ENCODE data around the gene FBXO38. TPM values are rescaled to one million over a fixed set of nuclear protein-coding genes. Genes with fewer than 3 reads are reported as not detected.
"Not testable (repeated sequence)": the region's sequence is repeated elsewhere in the genome, so short reads cannot be mapped to it uniquely, and the experiment has no call there.

FBXO38 gene
- total RNA-seq, 1 experiment from 2014 or later = 48.6 TPM

DNA sequence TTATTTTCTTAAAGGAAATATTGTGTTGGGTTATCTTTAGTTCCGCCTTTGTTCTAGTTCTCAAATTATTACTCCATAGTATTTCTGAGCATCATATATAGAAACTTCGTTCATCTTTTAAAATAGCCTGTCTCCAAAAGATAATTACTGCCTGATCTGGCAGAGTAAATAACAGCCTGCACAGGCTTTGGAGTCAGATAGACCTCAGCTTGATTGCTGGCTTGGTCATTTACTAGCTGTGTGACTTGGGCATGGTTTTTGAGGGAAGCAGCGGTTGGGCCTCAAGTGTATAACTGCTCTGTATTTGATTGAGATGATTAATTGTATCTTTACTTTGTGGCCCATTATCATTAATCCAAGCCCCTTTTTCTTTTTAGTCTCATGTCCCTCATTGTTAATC lies 50.1 kb downstream of the FBXO38 start:
- DNase-seq (ENCODE audit: low spot score) = no peak

DNA sequence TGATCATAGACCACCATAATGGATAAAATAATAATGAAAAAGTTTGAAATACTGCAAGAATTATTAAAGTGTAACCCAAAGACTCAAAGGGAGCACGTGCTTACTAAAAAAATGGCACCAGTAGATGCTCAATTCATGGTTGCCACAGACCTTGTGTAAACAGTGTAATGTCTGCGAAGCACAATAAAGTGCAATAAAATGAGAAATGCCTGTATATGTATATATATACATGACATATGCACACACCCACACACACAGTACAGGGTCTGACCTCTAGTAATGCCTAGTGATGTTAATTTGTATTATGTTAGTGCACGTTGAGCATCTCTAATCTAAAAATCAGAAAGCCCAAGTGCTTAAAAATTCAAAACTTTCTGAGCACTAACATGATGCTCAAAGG lies 52.3 kb downstream of the FBXO38 start:
- DNase-seq (ENCODE audit: low spot score) = no peak

DNA sequence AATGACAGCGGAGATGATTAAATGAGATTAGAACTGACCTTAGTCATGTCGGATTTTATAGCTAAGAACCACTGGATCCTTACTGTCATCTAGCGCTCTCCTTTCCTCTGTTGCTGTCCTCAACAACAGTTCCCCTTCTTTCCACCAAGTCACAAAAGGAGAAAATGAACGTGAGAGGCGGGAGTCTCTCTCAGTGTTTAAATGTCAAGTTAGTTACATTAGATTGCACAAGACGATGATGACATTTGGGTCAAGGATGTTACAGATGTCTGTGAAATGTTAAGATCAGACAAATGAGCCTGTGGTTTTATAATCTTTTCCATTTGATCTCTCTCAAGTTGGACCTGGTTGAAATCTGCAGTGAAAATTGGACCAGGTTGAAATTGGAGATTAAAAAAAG lies 53.5 kb downstream of the FBXO38 start:
- no peak for DNase-seq (ENCODE audit: low spot score)

DNA sequence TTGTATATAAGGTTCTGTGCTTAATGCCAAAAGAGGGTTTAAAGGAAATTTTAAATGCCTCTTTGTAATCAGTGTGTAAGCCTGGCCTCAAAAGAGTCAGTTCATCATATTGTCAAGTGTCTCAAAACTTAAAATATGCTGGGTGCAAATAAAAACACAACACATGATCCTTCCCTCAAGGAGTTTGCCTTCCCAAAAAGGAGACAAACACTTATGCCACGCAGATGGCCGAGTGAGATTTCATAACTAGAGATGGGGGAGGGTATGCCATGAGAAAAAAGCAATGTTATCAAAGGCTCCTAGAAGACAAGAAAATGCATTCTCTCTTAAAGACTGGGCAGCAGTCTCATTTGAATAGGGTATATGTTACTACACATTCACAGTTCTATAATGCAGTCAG lies 55.2 kb downstream of the FBXO38 start:
- no peak for DNase-seq (ENCODE audit: low spot score)

DNA sequence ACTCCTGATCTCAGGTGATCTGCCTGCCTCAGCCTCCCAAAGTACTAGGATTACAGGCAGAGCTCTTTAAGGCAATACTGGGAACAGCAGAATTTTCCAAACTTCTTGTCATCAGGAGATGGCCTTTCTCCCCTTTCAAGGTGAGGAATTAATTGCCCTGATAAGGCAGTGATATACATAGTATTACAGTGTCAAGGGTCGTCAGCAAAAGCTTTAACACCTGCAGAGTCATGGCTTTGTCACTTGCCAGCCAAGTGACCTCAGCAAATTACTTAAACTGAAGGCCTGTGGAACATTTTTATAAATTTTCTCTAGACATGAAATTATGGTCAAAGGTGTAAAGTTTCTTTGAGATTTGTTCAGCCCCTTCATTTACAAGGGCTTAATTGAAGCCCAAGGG lies 59.5 kb downstream of the FBXO38 start:
- no peak for DNase-seq (ENCODE audit: low spot score)

DNA sequence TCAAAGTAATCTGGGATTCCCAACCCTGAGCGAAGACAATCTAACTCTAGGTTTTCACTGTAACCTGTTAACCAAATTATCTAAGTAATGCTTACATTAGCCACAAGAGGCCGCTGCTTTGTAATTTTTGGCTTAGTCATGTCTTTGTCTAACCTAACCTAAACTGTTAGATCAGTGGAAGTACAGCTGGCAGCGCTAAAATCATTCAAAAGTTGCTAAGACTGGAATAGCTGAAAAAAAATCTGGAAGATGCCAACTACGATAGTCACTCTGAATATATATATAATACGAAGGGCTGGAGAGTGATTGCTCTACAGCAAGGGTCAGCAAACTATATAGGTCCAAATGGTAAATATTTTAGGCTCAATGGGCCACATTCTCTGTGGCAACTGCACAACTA lies 60.2 kb downstream of the FBXO38 start:
- peak; percentile 76 for DNase-seq (ENCODE audit: low spot score)

DNA sequence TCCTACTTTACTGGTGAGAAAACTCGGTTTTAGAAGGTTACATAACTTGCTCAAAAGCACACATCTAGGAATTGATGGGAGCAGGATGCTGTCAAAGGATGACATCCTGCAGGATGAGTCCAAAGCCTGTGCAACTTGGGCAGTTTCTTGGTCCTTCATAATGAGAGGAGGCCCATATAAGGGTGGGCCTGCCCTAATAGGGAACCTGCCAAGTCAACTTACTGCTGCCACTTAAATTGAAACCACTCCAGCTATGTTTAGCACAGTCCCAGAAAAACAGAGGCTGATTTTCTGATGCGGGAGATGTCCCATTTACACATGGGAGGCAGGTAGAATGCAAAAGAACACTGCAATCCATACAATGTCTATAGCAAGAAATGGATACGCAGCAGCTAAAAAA lies 61.8 kb downstream of the FBXO38 start:
- no peak for DNase-seq (ENCODE audit: low spot score)

DNA sequence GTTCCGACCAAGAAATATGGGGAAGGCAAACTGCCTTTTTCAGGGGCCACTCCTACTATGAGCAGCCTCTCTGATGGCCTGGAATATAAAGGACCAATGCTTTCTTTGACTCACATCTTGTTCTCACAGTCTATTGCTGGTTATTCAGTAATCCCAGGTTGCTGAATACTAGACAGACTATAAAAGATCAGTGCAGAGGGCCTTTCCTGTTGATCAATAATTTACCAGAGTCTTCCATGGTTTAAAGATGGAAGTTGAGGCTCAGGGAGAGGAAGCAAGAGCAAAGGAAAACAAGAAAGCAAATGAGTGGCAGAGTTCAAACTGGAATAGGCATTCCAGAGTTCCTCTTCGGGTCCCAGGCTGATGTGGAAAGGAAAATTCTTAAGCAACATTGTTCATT lies 62.9 kb downstream of the FBXO38 start:
- DNase-seq (ENCODE audit: low spot score) = no peak

DNA sequence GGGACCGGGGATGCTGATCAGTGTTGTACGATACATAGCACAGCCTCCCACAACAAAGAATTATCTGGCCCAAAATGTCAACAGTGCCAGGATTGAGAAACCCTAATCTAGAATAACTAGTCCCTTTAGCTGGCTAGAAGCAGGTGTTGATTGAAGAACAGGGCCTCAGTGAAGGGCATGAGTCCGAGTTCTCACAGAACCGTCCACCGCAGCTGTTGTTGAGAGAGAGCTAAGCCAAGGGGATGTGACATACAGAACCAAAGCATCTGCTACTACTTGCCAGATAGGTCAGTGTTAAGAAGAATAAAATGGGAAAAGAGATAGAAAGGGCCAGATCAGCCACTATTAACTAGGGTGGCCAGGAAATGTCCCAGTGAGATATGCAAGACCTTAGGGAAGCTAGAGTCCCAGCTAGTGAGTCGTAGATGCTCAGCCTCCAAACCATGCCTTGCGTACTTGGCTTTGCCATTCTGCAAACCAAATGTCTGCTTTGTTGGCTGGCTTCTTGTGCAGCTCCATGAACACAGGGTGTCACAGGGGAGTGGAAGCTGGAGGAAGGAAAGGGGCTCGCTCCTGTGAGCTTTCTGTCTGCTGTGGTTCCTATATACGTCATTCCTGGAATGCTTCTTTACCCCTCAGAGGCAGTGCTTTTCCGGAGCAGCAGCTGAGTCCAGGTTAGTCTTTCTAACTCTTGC lies 68.9 kb downstream of the FBXO38 start:
- no peak for DNase-seq (ENCODE audit: low spot score)

DNA sequence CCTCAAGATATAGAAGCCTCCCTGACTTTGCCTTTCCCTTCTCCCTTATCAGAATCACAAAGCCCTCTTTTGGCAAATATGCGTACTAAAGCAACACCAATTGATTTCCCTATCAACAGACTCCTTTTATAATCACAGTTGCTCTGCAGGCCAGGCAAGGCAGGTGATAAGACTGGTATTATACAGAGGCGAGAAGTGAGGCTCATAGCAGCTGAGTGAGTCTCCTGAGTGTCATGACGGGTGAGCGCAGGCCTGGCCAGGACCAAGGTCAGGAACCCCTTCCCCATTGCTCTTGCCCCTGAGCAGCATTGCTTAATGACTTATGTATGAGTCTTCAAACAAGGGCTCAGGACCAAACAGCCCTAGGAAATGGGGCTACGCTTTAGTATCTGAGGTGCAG lies 70.8 kb downstream of the FBXO38 start:
- DNase-seq (ENCODE audit: low spot score) = no peak

DNA sequence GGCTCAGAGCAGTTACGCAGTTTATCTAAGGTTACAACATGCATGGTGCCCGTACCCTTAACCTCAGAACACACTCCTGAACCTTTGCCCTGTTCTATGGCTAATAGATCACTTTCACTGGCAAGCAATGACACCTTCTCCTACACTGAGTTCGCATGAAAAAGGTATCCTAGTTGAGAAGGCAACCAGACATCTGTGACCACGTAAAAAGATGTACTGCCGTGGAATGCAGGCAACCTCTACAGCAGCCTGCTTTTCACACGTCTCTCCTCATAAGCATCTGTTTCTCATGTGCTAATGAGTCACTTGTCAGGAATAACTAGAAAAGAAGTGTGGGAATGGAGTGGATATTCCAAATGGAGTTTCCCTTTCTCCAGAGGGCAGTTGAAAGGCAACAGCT lies 71.4 kb downstream of the FBXO38 start:
- DNase-seq (ENCODE audit: low spot score) = peak; percentile 72

DNA sequence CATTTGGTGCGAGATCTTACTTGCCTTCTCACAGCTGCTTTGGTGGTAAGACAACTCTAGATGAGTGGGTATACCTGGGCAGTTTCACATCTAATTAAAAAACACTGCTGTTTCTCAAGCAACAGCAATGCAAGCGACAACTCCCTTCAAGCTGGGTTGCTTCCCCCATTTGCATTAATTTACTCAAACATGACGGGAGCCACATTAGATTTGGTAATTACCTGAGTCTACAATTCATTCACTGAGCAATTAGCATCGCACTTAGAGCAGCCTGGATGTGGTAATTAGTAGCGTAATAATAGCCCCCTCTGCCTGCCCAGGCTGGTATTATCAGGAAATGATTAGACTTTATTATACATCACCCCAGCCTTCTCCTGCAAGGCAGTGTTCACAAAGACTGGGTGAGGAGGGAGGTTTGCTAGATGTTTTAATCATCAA lies 73.4 kb downstream of the FBXO38 start:
- no peak for DNase-seq (ENCODE audit: low spot score)

DNA sequence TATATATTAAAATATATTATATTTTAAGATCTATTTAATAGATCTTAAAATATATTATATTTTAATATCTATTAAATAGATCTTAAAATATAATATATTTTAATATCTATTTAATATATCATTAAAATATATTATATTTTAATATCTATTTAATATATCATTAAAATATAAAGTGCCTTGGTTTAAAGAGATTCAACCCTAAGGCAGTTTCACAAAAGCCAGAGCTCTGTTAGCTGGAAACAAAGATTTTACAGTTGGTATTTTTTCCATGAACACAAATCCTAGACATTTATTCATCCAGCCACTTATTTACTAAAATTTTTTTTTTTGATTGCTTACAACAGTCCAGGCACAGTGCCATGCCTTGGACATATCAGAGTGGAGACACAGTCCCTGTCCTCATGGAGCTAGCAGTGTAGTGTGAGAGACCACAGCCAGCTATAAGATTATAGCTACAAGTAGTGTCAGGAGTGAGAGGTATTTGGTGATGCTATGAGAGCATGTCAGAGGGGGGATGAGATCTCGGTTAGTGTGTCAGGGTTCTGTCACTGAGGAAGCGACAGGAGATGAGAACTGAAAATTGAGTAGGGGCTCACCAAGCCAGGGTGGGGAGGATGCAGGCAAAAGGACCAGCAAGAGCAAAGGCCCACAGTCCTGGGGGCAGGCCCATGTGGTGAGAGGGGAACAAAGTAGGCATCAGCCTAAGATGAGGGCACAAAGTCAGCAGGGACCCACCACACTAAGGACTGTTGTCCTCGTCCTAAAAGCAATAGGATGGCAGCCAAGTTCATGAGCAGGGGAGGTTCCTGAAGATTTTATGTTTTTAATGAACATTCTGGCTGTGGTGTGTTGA lies 74.5 kb downstream of the FBXO38 start:
- no peak for DNase-seq (ENCODE audit: low spot score)

DNA sequence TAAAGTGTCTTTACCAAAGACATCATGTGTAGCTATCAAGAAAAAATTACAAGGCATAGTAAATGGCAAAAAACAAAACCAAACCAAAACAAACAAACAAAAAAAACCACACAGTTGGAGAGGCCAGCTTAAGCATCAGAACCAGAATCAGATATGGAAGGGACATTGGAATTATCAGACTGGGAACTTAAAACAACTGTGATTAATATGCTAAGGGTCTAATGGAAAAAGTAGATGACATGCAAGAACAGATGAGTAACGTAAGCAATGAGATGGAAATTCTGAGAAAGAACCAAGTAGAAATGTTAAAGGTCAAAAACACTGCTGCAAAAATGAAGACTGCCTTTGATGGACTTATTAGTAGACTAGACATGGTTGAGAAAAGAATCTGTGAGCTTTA lies 75.9 kb downstream of the FBXO38 start:
- DNase-seq (ENCODE audit: low spot score) = no peak

DNA sequence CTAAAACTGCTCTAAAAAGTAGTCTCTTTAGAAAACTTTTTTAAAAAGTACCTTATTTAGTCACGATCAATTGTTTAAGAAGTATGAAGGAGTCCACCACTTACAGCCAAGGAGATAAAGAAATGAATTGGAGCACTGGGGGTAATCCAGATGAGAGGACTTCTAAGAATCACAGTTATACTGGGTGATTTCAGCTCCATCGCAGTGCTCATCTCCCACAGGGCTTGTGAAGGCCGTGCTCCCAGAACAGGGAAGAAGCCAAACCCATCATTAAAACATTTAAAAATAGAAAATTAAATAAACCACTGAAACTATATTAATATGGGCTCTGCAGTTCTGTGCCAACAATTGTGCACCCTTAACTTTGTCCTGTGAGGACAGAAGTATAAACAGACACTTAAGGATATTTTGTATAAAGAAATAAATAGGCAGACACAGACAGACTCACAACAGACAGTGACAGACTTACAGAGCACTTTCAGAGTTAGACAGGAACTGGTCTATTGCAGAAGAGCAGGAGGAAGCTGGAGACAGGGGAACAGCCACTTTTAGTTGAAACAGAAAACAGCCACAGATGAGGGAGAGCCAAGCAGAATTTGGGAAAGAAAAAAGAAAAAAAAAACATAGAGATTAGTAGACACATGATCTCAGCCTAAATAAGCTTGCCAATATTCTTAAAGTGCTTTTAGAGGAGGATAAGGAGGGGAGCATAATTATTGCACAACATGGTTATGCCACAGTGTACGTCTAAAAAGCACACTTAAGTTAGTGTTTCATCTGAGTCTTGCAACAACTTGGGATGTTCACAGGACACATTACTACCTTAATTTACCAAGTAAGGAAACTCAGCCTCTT lies 81.8 kb downstream of the FBXO38 start:
- DNase-seq (ENCODE audit: low spot score) = no peak

DNA sequence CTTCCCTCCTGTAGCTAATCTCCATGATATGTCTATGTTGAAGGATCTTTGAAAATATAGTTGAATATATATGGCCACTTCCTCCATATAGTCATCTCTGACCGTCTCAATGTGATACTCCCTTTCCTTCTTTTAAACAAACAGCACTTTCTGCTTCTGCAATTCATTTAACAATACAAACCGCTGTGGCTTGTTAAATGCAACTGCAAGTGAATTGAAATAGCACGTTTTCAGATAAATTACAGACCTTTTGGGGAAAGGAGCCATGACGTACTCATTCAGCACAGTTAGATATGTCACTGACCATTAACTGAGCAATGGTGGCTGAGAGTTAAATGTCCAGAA lies 82.5 kb downstream of the FBXO38 start:
- no peak for DNase-seq (ENCODE audit: low spot score)

DNA sequence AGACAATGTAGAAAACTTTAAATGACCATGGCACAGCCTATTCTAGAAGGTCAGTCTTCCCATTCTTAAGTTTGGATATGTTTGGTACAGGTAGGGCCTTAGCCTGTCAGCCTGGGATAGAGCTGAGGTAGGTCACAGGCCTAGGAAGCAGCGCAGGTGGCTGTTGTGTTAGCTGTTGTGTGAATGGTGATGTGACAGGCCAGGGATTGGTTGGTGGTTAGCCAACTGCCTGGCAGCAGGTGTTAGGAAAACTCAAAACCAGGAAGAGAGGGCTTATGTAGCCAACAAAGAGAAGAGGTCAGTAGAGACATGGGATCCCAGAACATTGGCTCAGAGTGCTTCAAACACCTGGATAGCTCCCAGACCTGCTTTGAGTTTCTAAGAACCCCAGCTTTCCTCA lies 84.2 kb downstream of the FBXO38 start:
- DNase-seq (ENCODE audit: low spot score) = no peak

DNA sequence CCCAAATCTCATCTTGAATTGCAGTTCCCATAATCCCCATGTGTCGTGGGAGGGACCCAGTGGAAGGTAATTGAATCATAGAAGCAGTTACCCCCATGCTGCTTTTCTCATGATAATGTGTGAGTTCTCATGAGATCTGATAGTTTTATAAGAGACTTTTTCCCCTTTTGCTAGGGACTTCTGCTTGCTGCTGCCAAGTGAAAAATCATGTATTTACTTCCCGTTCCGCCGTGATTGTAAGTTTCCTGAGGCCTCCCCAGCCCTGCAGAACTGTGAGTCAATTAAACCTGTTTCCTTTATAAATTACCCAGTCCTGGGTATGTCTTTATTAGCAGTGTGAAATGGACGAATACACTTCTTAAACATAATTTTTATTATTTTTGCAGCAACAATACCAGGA lies 85.0 kb downstream of the FBXO38 start:
- not testable (repeated sequence) for DNase-seq (ENCODE audit: low spot score)

DNA sequence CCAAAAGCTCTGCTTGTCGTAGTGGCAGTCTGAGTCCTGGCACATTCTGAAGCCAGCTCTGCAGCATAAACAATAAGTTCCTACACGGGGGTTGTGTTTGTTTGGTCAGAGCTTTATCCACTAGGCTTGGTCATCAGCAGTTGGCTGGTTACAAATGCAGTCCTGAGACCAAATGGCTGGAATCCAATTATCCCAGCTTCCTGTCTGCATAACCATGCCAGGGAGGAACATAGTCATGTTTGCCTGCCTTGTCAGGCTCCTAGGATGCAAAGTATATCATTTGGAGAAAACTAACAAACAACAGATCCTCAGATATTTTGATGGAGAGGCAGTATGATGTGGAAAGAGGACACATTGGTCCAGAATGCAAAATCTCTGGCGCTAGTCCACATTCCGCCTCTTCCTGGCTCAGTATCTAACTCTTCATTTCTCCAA lies 85.8 kb downstream of the FBXO38 start:
- peak; percentile 86 for DNase-seq (ENCODE audit: low spot score)

DNA sequence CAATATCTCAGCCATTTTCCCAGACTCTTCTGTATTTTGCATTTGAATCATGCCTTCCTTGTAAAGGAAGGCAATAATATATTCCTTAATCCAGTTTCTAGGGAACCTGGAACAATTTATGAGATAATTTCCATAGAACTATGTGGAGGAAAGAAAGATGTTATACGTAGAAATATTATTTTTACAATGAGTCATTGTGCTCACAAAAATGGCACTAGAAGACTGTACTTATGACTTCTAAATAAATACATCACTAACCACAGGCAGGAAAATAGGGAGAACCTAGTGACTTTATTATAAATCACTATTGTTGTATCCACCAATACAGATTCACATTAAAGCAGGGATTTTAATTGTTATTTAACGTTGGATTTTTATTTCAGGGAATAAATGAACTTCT lies 87.6 kb downstream of the FBXO38 start:
- DNase-seq (ENCODE audit: low spot score) = peak; percentile 19

DNA sequence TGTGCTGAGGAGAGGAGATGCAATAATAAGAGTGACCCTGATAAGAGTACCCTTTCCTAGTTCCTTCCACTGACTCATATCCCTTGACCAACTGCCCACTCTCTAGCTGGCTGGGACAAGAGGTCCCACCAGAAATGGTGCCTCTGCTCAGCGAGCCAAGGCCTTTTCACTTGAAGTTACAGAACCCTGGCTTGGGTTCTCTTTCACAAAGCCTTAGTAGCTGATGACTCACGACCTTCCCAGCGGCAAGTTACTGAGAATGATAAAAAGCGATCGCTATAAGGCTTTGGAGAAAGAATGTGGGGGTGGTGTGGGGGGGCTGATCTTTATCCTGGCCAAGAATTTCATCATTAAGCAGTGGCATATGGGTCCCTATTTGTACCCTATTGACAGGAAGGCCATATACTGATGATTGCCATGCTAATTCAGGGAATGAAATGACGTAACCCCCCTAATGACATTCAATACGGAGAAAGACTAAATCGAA lies 90.3 kb downstream of the FBXO38 start:
- DNase-seq (ENCODE audit: low spot score) = no peak

DNA sequence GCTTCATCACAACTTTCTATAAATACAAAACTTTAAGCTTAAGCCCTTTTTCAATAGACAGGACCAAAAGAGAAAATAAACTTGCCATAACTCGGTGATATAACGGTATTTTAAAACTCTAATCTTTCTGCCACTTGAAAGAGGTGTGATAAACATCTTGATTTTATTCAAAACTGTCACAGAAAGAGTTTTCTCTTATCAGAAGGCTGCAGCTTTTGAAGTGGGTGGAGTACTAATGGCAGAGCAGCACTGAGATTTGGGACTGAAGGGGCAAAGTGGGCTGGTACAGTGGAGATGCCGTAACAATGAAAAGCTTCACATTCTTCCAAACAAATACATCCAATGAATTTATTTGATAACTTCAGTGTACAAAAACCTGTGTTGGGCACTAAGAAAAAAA lies 92.5 kb downstream of the FBXO38 start:
- DNase-seq (ENCODE audit: low spot score) = no peak

All from A172 (cell line).